GM19324 (cell line): ENCODE results near the gene ZNF827.

Experiments used
- ATAC-seq: cut with Tn5 transposase; IDR thresholded peaks from one replicate; pipeline ENCODE4 v1.9.1; 2021; ENCODE audit warnings: mild to moderate bottlenecking, moderate library complexity; ENCODE audit not compliant: unreplicated experiment, low FRiP score

Gene ZNF827

GRCh38 chr4:145731028-145731427 is 207.6 kb downstream of the ZNF827 start:
- ATAC-seq, result no peak

- no peak for ATAC-seq
These were observed 208.6 kb downstream of the ZNF827 start for GRCh38 chr4:145730026-145730425.

GRCh38 chr4:145723336-145723735 is 215.3 kb downstream of the ZNF827 start:
- no peak for ATAC-seq

- ATAC-seq, result no peak
These were observed 216.1 kb downstream of the ZNF827 start for GRCh38 chr4:145722561-145722960.

GRCh38 chr4:145720656-145721055 is 218.0 kb downstream of the ZNF827 start:
- ATAC-seq, result no peak

GRCh38 chr4:145719752-145720624 is 218.6 kb downstream of the ZNF827 start:
- ATAC-seq, result no peak

GRCh38 chr4:145716661-145717200 is 221.9 kb downstream of the ZNF827 start:
- no peak for ATAC-seq

- ATAC-seq, result no peak
These were observed 222.4 kb downstream of the ZNF827 start for GRCh38 chr4:145716200-145716599.

GRCh38 chr4:145709843-145710242 is 228.8 kb downstream of the ZNF827 start:
- no peak for ATAC-seq

- no peak for ATAC-seq
These were observed 229.3 kb downstream of the ZNF827 start for GRCh38 chr4:145709336-145709735.
